NCI-H1436 treated with DMSO at 0.1 percent for 48 hours (cell line): Measurements from ENCODE around the gene ARIH2.

Experiments
- DNase-seq: peaks from one replicate; lab custom pipeline; 2025; lab: John Stamatoyannopoulos, UW

The ARIH2 gene

DNA sequence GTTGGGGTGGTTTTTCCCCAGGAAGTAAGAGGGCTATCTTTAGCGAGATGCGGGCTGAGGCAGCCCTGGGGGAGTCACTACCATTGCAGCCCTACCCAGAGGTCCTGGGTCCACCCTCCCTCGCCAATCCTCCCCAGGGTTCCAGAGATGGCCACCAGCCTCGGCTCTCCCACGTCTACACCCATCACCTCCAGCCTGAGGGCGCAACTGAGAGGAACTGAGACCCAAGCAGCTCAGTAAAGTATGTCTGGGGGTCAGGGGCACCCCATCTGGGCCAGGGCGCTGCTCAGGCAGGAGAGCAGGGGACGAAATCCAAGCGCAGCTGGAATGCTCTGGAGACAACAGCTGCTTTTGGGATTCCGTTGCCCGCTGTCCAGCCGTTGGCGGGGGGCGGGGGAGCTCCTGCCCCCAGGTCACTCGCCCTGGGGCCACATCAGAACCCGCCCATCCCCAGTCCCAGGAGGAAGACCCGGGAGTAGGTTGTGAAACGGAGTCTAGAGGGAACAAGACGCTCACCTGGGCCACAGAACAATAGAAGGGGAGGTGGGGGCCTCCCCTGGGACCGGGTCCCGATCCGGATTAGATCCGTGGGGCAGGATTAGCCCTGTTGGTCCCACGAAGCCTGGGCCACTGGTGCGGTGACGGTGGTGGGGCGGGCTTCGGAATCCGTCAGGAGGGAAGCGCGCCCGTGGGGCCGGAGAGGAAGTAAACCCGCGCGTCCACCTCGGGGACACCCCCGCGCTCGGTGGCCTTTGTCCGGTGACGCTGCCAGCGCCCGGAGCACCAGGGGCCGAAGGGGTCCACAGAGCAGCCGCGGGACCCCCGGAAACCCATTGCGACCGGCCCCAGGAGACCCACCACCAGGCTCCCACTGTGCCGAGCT lies 101.9 kb downstream of the ARIH2 start:
- no peak for DNase-seq

DNA sequence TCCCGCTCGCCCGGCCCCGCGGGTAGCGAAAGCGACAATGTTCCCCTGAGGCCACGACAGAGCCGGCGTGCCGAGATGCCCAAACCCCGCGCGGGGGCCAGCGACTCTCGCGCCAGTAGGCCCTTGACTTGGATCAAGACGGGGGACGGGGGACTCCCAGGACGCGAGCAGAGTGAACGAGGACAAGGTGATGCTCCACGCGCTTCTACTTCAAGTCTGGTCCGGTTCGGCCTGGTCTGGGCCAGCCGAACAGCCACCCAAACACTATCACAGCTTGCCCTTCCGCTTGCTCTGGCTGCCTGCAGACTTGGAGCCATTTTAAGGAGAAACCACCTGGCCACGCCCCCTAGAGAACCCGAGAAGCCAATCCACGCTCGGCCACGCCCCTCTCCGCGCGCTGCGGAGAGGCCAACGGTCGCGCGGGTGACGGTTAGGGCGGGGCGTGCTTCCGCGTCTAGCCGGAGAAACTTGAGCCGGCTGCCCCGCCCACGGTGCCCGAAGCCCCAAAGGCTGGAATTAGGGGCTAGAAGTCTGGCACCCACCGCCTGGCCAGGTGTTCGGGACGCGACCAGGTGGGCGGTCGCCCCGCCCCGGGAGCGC lies 102.7 kb downstream of the ARIH2 start:
- peak; percentile 68 for DNase-seq

DNA sequence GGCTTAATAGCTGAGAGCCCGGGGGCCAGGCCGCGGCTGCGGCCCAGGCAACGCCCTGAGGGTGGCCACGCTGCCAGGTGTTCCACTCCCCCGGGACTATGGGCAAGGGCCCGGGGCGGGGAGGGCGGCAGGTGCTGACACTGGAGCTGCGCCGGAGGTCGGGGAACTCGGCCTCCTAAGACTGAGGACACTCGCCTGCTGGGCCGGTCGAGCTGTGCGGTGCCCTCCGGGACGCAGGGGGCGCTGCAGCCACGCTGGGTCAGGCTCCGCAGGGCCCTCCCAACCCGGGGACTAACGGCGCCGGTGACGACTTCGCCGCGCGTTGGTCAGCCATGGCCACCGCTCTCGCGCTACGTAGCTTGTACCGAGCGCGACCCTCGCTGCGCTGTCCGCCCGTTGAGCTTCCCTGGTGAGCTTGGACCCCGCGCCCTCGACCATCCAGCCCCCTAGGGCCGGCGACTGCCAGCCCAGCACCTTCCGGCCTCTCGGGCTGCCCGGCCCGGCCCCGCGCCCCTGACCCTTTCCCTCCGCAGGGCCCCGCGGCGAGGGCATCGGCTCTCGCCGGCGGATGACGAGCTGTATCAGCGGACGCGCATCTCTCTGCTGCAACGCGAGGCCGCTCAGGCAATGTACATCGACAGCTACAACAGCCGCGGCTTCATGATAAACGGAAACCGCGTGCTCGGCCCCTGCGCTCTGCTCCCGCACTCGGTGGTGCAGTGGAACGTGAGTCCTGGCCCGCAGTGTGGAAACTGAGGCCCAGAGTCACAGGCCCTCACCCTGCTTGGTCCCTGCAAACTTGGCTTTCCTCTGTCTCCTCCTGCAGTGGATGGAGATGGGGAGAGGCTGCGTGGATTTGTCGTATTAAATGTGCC lies 103.4 kb downstream of the ARIH2 start, which contains the start of gene NDUFAF3:
Gene NDUFAF3, plus strand, starts transcription at position 309 of the 875 bp plus-strand sequence. Its CDS starts 24 bp downstream, at position 333.
- DNase-seq: no peak

DNA sequence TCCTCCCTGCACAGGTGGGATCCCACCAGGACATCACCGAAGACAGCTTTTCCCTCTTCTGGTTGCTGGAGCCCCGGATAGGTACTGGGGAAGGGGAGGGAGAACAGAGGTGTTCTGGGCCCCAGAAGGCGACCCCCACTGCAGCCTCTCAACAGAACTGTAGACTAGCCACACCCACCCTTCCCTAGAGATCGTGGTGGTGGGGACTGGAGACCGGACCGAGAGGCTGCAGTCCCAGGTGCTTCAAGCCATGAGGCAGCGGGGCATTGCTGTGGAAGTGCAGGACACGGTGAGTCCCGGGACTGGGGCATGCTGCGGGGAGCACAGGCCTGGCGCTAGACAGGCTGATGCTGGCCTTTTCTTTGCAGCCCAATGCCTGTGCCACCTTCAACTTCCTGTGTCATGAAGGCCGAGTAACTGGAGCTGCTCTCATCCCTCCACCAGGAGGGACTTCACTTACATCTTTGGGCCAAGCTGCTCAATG lies 104.1 kb downstream of the ARIH2 start:
- DNase-seq: no peak

DNA sequence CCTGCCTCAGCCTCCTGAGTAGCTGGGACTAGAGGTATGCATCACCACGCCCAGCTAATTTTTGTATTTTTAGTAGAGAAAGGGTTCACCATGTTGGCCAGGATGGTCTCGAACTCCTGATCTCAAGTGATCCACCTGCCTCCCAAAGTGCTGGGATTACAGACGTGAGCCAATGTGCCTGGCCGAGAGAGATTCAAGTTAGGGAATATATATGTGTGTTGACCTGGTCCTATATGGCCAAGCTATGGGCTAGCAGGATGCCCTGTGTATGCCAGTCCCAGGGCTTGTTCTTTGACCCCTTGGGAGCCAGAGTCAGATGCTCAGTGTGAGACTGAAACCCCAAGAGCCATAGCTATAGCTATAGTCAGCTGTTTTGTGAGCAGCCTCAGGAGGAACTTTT lies 105.1 kb downstream of the ARIH2 start:
- no peak for DNase-seq

DNA sequence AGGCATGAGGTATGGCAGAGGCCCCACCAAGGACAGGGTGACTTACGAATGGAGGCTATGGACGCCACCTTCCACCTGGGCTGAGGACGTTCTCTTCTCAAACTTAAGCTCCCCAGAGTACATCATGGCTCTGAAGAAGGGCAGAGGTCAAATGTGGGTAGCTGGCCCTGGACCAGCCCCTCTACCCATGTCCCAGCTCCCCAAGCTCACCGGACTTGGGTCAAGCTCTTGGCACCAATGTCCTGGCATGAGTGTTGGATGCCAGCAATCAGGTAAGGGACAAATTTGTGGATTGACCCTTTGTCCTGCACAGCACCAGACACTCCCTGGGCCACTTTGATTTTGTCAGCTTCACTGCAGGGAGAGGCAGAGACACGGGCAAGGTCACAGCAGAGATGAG lies 105.8 kb downstream of the ARIH2 start:
- no peak for DNase-seq

DNA sequence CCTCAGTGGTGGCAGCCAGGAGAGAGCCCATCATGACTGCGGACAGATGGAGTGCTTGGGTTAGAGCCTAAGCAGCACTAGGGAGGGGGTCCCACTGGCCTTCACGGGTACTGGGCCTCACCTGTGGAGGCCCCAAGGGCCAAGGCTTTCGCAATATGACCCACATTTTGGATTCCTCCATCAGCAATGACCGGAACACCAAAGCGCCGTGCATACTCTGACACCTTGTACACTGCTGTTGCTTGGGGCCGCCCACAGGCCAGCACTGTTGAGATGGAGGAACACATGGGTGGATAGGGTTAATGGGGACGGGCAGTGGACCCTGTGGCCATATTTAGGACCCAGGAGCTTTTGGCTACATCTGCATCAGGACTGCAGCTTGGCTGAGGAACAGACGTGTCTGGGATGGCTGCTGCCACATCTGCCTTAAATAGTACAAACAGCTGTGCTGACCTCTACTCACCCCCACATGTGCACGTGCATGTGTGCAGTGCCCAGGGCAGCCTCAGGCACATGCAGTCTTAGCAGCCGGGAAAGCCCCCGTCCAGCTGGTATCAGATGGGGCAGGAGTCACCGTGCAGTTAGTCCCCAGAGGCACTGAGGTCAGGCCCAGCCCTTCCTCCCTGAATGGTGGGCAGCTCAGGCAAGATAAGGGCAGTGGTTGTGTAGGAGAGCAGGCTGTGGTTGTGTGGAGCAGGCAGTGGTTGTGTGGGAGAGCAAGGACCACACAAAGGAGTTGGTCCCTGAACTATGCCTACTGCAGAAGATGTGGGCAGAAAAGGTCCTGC lies 106.6 kb downstream of the ARIH2 start:
- no peak for DNase-seq

DNA sequence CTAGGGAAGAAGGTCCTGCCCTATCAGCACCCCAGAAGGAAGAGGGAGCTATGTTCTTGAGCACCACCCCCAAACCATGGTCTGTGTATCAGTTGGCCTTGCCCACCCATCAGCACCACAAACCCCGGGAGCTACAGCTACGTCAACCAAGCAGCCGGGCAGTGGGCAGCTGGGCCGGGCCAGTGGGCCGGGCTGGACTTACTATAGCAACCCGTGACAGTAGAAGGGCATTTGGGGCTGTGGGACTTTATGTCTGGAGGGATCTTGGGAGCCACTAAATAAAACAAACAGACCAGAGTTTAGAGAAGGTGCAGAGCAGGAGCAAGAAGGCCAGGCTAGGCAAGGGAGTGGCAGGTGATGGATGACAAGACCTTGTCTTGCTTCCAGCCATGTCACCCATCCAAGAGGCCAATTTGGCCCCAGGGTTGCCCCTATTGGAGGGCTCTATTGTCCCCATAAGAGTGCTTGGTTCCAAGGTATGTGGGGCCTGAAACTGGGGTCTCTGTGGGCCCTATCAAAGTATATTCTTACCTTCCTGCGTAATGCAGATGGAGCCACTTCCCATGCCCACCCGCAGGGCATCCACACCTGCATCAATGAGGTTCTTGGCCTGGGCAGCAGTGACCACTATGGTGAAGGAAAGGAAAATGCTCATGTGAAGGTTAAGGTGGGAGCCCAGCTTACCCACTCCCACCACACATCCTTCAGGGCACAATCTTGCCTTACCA lies 107.3 kb downstream of the ARIH2 start:
- no peak for DNase-seq

DNA sequence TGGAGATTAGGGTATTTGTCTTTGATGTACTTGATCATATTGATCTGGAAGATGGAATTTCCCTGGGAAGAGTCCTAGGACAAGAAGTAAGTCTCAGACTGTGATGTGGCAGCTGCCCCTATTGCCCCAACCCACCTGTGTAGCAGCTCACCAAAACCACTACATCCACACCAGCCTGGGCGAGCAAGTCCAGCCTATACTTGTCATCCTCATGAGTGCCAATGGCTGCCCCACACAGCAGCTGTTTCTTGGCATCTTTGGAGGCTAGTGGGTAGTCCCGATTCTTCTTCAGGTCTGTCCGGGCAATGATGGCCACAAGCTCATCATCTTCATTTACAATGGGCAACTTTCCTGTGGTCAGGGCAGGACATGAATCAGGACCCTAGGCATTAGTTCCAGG lies 107.9 kb downstream of the ARIH2 start:
- no peak for DNase-seq

DNA sequence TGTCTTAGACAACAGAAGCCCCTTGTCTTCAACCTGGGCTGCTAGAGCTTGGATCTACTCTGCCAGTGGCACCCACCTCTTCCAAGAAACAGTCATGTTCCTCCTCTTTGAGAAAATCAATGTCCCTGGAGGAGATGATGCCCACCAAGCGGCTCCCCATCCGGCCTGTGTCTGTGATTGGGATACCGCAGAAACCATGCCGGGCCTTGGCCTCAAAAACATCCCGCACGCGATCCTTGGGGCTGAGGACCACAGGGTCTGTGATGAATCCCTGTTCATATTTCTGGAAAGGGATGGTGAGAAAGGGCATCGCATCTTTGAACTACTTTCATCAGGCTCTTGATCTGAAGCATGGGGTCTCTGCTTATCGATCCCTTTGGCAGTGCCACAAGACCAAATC lies 109.0 kb downstream of the ARIH2 start:
- DNase-seq: no peak

DNA sequence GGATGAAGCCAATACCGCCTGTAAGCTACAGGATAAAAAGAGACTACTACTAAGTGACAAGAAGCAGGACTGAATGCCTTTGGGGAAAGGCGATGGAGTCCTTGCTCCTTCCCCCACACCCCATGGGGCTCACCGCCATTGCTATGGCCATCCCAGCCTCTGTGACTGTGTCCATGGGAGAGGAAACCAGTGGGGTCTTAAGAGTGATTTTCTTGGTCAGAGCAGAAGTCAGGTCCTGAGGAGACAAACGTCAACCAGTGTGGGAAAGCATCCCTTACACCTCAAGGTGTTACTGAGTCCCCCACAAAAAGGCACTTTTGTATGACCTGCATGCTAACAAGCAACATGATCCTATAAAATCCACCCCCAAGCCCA lies 109.6 kb downstream of the ARIH2 start:
- no peak for DNase-seq

DNA sequence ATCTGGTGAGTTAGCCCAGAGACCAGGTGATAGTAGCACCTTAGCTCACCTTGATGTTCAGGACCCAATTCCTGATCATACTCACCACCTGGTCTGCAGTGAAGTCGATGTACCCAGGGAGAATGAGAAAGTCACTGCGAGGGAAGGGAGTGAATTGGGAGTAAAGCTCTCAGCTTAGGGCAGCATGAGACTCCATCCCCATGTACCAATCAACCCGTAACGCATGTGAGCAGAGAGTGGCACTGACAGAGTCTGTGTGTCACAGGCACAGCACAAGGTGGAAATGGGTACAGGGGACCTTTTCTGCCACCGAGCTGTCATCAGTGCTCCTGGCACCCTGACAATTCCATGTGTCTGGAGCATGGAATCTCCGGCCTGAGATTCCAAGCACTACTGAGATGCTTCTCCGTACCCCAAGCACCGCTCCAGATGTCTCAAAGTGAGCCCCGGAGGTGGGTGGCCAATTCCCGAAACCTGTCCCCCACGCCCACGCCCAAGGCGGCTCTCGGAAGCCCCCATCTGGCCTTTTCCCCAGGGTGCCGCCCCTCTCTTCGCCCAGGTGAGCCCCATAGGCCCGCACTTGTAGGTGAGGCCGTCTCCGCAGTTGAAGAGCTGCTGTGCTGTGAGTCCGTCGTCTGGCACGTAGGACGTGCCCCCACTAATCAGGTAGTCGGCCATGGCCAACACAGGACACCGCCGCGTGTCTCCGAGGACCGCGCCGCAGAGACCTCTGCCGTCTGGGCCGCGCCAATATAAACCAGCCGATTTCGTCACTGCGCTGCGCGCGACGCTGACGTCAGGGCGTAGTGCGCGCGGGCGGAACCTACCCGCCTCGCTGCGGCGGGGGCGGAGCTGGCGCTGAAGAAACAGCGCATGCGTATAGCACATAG lies 110.3 kb downstream of the ARIH2 start, which contains the start of gene IMPDH2:
Gene IMPDH2, minus strand, starts transcription at position 726 of the 890 bp plus-strand sequence. Its CDS starts 48 bp downstream, at position 678.
- peak; percentile 42 for DNase-seq

DNA sequence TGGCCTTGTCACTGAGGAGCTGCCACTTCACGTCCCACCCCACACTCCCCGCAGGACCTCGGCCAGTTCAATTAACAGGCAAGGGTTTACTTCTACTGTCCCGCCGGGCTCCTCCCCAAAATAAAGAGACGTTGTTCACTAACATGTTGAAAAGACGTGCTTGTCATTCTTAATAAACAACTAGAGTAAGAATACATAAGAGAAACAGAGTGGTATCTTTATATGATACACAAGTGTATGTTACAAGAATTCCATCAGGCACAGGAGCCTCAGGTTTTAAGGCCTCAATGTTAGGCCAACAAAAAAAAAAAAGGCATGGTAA lies 110.9 kb downstream of the ARIH2 start:
- no peak for DNase-seq

DNA sequence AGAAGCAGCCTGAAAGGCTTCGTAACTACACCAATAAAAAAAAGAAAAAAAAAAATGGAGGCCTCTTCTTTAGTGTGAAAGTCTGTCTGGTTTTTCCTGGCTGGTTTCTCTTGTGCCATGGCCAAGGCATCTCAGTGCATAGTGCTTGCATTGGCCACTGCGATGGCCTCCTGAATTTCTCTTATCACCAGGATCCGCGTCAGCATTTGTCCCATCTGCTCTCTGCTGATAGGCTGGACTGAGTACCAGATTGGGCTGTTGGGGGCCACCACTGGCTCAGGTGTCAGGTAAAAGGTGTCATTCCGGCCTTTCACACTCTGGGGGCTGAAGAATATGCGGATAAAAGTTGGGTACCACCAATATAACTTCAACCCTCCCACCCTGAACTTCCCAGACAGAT lies 111.7 kb downstream of the ARIH2 start:
- no peak for DNase-seq

DNA sequence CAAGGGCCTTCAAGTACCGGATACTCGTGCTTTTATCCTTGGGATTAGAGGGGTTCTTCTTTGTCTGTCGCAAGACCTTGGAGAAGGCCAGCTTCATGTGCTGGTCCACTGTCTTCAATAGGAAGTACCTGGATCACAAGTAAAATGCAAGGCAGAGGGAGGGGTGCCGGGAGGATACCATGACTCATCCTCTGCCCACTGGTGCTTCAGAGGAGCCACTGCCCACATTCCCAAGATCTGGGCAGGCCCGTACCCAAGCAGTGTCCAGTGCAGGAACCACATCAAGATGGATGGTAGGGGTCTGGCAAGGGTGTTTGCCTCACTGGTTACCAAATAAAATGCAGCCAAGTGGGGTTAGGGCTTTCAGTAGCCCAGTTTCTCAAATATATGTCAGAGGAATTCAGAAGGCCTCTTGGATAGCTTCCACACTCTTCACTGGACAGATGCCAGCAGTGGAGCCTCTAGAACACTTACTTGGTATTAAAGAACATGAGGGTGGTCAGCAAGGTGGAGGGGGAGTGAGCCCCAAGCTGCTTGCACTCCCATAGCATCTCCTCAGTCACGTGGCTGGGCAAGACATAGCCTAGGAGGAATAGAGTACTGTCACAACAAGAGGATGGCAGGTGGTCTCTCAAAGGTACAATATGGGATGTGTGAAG lies 114.1 kb downstream of the ARIH2 start:
- no peak for DNase-seq

DNA sequence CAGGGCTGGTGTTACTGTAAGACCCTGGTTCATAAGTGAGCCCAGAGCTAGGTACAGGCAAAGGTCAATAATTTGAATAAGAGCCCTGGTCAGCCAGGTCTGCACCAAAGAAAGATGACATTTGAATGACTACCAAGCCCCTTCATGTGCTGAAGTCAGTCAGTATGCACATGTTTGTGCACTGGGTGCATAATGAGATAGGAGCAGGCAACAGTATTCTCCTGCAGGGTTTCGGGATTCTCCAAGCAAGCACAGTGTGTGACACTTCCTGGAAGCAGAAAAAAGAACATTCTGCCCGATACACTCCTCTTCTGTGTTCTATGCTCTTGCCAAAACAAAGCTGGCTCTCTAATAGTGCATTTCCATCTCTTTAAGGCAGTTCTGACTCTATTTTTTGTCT lies 116.0 kb downstream of the ARIH2 start:
- no peak for DNase-seq

DNA sequence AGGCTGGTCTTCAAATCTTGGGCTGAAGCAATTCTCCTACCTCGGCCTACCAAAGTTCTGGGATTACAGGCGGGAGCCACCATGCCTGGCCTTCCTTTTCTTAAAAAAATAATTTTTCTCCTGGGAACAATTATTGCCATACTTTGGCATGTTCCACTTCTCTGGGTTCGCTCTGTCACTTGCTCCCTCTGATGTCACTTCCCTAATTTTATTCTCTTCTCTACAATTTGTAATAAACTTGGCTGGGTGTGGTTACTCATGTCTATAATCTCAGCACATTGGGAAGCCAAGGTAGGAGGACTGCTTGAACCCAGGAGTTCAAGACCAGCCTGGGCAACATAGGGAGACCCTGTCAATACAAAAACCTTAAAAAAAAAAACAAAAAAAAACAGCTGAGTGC lies 116.6 kb downstream of the ARIH2 start:
- no peak for DNase-seq
